Activated CD4-positive, alpha-beta T cell treated with anti-CD3 and anti-CD28 coated beads for 36 hours (primary cell): ENCODE data around the gene COL9A2. TPM values are rescaled to one million over a fixed set of nuclear protein-coding genes. Genes with fewer than 3 reads are reported as not detected.

Experiments used
- ATAC-seq: fragments of 200-7000 bp; cut with Tn5 transposase; one replicate; pipeline ENCODE4 v1.10.0; 2021; ENCODE audit warnings: mild to moderate bottlenecking, moderate library complexity
- CTCF ChIA-PET: fragments of 350-600 bp; sonication (Branson Sonifier 250); formaldehyde crosslinking; loops from one replicate; lab custom pipeline; 2021; ENCODE audit warnings: antibody characterized with exemption; lab: Charles Lee
- POLR2A ChIA-PET: fragments of 350-600 bp; sonication (Branson Sonifier 250); formaldehyde crosslinking; loops from one replicate; lab custom pipeline; 2021; ENCODE audit warnings: antibody characterized with exemption, inconsistent platforms; lab: Charles Lee
- DNase-seq: peaks from one replicate; pipeline ENCODE4 v3.0.0-alpha.2; 2020
- H3K27ac Mint-ChIP-seq: one replicate; pipeline ENCODE4 v1.8.0; 2021; ENCODE audit warnings: mixed read lengths
- H3K27me3 Mint-ChIP-seq: one replicate; pipeline ENCODE4 v1.8.0; 2021; ENCODE audit warnings: mixed read lengths
- H3K36me3 Mint-ChIP-seq: one replicate; pipeline ENCODE4 v1.8.0; 2021; ENCODE audit warnings: low read depth, mixed read lengths
- H3K4me1 Mint-ChIP-seq: one replicate; pipeline ENCODE4 v1.8.0; 2021; ENCODE audit warnings: mixed read lengths
- H3K4me3 Mint-ChIP-seq: one replicate; pipeline ENCODE4 v1.8.0; 2021; ENCODE audit warnings: mild to moderate bottlenecking, moderate library complexity, mixed read lengths
- H3K9me3 Mint-ChIP-seq: one replicate; pipeline ENCODE4 v1.8.0; 2021; ENCODE audit warnings: low read depth, mixed read lengths
- intact Hi-C, 2 experiments: fragments of 100-400 bp; cut with DNase I in 1 of 2; cut with micrococcal nuclease in 1 of 2; formaldehyde crosslinking; loops; one replicate each; pipeline versions ENCODE4 v1.14.2 to v1.15.1; 2022 to 2024; cut with DNase I, micrococcal nuclease
- total RNA-seq, 2 experiments: library from RNA; stranded (reverse); gene quantifications; one replicate each; pipeline ENCODE4 v1.2.3, GENCODE V29; 2021

The COL9A2 gene
- total RNA-seq, 2 experiments from 2014 or later, result 2.5 to 3.0 TPM

GRCh38 chr1:40258445-40258769 is 58.7 kb downstream of the COL9A2 start:
- ChIA-PET CTCF (interaction anchor here (1.0 kb wide), 2 partner anchors 106 to 115 kb away, joined by 5 to 9 read pairs; no protein-coding TSS in a partner anchor), POLR2A (interaction anchor here (0.6 to 0.7 kb wide), 3 partner anchors 11 to 254 kb away, joined by 3 to 4 read pairs (median 4); no protein-coding TSS in a partner anchor)
- H3K27ac Mint-ChIP-seq, result peak overlapping the region; percentile 100
- H3K4me1 Mint-ChIP-seq, result peaks cover 52% of the 10 kb centered on the region
- H3K4me3 Mint-ChIP-seq, result peak overlapping the region; percentile 99
- H3K9me3 Mint-ChIP-seq, result no peaks in the 10 kb centered on the region
- H3K36me3 Mint-ChIP-seq, result peaks cover 52% of the 10 kb centered on the region
- ATAC-seq, result no peak
- no peaks in the 10 kb centered on the region for H3K27me3 Mint-ChIP-seq
- no peak for DNase-seq
- intact Hi-C loops, result loop anchor here (1.0 to 5.0 kb wide), 9 partner anchors 58 to 1066 kb away; partner anchors contain the start of genes CAP1 (in 2 of the 2), COL9A2 (in 1 of the 2), NFYC (in 1 of the 2) and RLF (in 1 of the 2)

GRCh38 chr1:40257688-40258444 is 59.2 kb downstream of the COL9A2 start, which contains the start of gene ZMPSTE24:
Gene ZMPSTE24, plus strand, starts transcription at chr1:40258236. Its CDS starts 36 bp downstream, at chr1:40258272.
- intact Hi-C loops, result loop anchor here (1.0 to 5.0 kb wide), 13 partner anchors 17 to 1066 kb away; partner anchors contain the start of genes CAP1 (in 2 of the 2), RLF (in 2 of the 2), COL9A2 (in 1 of the 2) and NFYC (in 1 of the 2)
- Mint-ChIP-seq H3K27ac (peak within 1 kb of the TSS; percentile 100), H3K9me3 (no peaks in the 10 kb centered on the region), H3K4me1 (peaks cover 47% of the 10 kb centered on the region), H3K27me3 (no peaks in the 10 kb centered on the region), H3K36me3 (peaks cover 47% of the 10 kb centered on the region), H3K4me3 (peak within 1 kb of the TSS; percentile 99)
- ATAC-seq (peak; percentile 97), DNase-seq (peak; percentile 98)
- CTCF ChIA-PET, result interaction anchor here (0.6 to 1.0 kb wide), 4 partner anchors 58 to 148 kb away, joined by 3 to 9 read pairs (median 4); no protein-coding TSS in a partner anchor
- POLR2A ChIA-PET, result interaction anchor here (0.6 to 1.5 kb wide), 7 partner anchors 8 to 254 kb away, joined by 3 to 4 read pairs (median 3); no protein-coding TSS in a partner anchor

GRCh38 chr1:40257313-40257687 is 59.8 kb downstream of the COL9A2 start:
- peak; percentile 66 for DNase-seq
- Mint-ChIP-seq H3K36me3 (peaks cover 43% of the 10 kb centered on the region), H3K9me3 (no peaks in the 10 kb centered on the region), H3K4me1 (peaks cover 43% of the 10 kb centered on the region), H3K27ac (peak overlapping the region; percentile 100), H3K4me3 (peak overlapping the region; percentile 99), H3K27me3 (no peaks in the 10 kb centered on the region)
- peak; percentile 11 for ATAC-seq
- intact Hi-C loops, result loop anchor here (1.0 to 5.0 kb wide), 10 partner anchors 16 to 1065 kb away; partner anchors contain the start of genes NFYC (in 1 of the 2), RLF (in 1 of the 2), SMAP2 (in 1 of the 2) and ZFP69B (in 1 of the 2)
- CTCF ChIA-PET, result interaction anchor here (0.6 to 1.0 kb wide), 5 partner anchors 51 to 148 kb away, joined by 3 to 9 read pairs (median 4); no protein-coding TSS in a partner anchor
- POLR2A ChIA-PET, result interaction anchor here (0.6 to 1.5 kb wide), 4 partner anchors 9 to 212 kb away, joined by 3 to 4 read pairs (median 3); no protein-coding TSS in a partner anchor

GRCh38 chr1:40256401-40257084 is 60.5 kb downstream of the COL9A2 start:
- POLR2A ChIA-PET, result interaction anchor here (1.5 kb wide), 1 partner anchor 16 kb away, joined by 4 read pairs; no protein-coding TSS in a partner anchor
- H3K27ac Mint-ChIP-seq, result peak overlapping the region; percentile 100
- H3K4me3 Mint-ChIP-seq, result peak overlapping the region; percentile 99
- CTCF ChIA-PET, result interaction anchor here (0.5 to 2.0 kb wide), 9 partner anchors 10 to 145 kb away, joined by 3 to 6 read pairs (median 4); no protein-coding TSS in a partner anchor
- H3K27me3 Mint-ChIP-seq, result no peaks in the 10 kb centered on the region
- DNase-seq, result no peak
- H3K4me1 Mint-ChIP-seq, result peaks cover 37% of the 10 kb centered on the region
- intact Hi-C loops, result loop anchor here (1.0 to 5.0 kb wide), 10 partner anchors 15 to 1064 kb away; partner anchors contain the start of genes NFYC (in 1 of the 2), RLF (in 1 of the 2), SMAP2 (in 1 of the 2) and ZFP69B (in 1 of the 2)
- no peak for ATAC-seq
- no peaks in the 10 kb centered on the region for H3K9me3 Mint-ChIP-seq
- peaks cover 36% of the 10 kb centered on the region for H3K36me3 Mint-ChIP-seq

GRCh38 chr1:40255231-40255630 is 61.9 kb downstream of the COL9A2 start:
- H3K4me1 Mint-ChIP-seq, result peaks cover 29% of the 10 kb centered on the region
- H3K27me3 Mint-ChIP-seq, result no peaks in the 10 kb centered on the region
- H3K4me3 Mint-ChIP-seq, result no peak overlapping the region
- CTCF ChIA-PET, result interaction anchor here (1.0 to 2.0 kb wide), 6 partner anchors 9 to 103 kb away, joined by 3 to 6 read pairs (median 4); no protein-coding TSS in a partner anchor
- H3K27ac Mint-ChIP-seq, result no peak overlapping the region
- H3K9me3 Mint-ChIP-seq, result no peaks in the 10 kb centered on the region
- POLR2A ChIA-PET, result no interaction called here
- H3K36me3 Mint-ChIP-seq, result peaks cover 23% of the 10 kb centered on the region
- ATAC-seq (no peak), DNase-seq (no peak)
- intact Hi-C loops, result loop anchor here (5.0 kb wide), 5 partner anchors 117 to 1063 kb away; partner anchors contain the start of genes NFYC (in 1 of the 2) and SMAP2 (in 1 of the 2)

- POLR2A ChIA-PET, result no interaction called here
- CTCF ChIA-PET, result no interaction called here
- Mint-ChIP-seq H3K9me3 (no peaks in the 10 kb centered on the region), H3K27ac (no peak overlapping the region), H3K27me3 (no peaks in the 10 kb centered on the region), H3K36me3 (peaks cover 12% of the 10 kb centered on the region), H3K4me3 (no peak overlapping the region), H3K4me1 (peaks cover 18% of the 10 kb centered on the region)
- DNase-seq (no peak), ATAC-seq (no peak)
- intact Hi-C loops, result no loop called here
These were observed 64.5 kb downstream of the COL9A2 start for GRCh38 chr1:40252601-40253000.

GRCh38 chr1:40251456-40251855 is 65.6 kb downstream of the COL9A2 start:
- H3K27me3 Mint-ChIP-seq, result no peaks in the 10 kb centered on the region
- ChIA-PET POLR2A (no interaction called here), CTCF (no interaction called here)
- peaks cover 6% of the 10 kb centered on the region for H3K36me3 Mint-ChIP-seq
- no peak for ATAC-seq
- no peaks in the 10 kb centered on the region for H3K9me3 Mint-ChIP-seq
- H3K4me1 Mint-ChIP-seq, result peaks cover 16% of the 10 kb centered on the region
- H3K27ac Mint-ChIP-seq, result peak overlapping the region; percentile 5
- no peak for DNase-seq
- intact Hi-C loops, result no loop called here
- H3K4me3 Mint-ChIP-seq, result no peak overlapping the region

Other genes starting within 250 kb of the COL9A2 start
- 10 to 100 TPM; 75.4 to 77.4 TPM for gene PPT1, start 220.0 kb downstream of the COL9A2 start, total RNA-seq
- 10 to 100 TPM; 20.1 to 20.9 TPM for gene RLF, start 155.9 kb downstream of the COL9A2 start, total RNA-seq
- not detected for gene TMCO2, start 69.3 kb downstream of the COL9A2 start, total RNA-seq
- gene ZMPSTE24, start 59.0 kb downstream of the COL9A2 start, total RNA-seq, result 10 to 100 TPM; 20.7 to 23.0 TPM
- 100 to 1,000 TPM; 241 to 258 TPM for gene SMAP2, start 56.4 kb upstream of the COL9A2 start, total RNA-seq
- 1 to 10 TPM; 4.6 to 5.3 TPM for gene ZFP69B, start 133.2 kb upstream of the COL9A2 start, total RNA-seq
- 1 to 10 TPM; 4.6 to 5.4 TPM for gene ZFP69, start 160.0 kb upstream of the COL9A2 start, total RNA-seq
- 10 to 100 TPM in 1 of 2 experiments, 1 to 10 TPM in 1; 9.5 to 11.9 TPM for gene EXO5, start 191.5 kb upstream of the COL9A2 start, total RNA-seq
- gene ZNF684, start 214.4 kb upstream of the COL9A2 start, total RNA-seq, result 1 to 10 TPM; 4.5 to 6.6 TPM